ENCODE measurements around the gene CNGA3.

GRCh38 chr2:98434492-98434891 lies 88.2 kb downstream of the CNGA3 start:
- TF ChIP-seq POLR2A (IDR thresholded peaks at IDR 0.05) (no peak), CTCF (IDR thresholded peaks at IDR 0.05) (no peak)

Measured in prostate gland (tissue), 2 donors.